HG03521 (cell line): ENCODE results near the gene MYCBP.
"Not testable (repeated sequence)": the region's sequence is repeated elsewhere in the genome, so short reads cannot be mapped to it uniquely, and the experiment has no call there.

ENCODE experiments used
- ATAC-seq: cut with Tn5 transposase; IDR thresholded peaks from one replicate; pipeline ENCODE4 v1.9.1; 2021; ENCODE audit warnings: mild to moderate bottlenecking, moderate library complexity; ENCODE audit not compliant: unreplicated experiment

MYCBP gene

GRCh38 chr1:38870996-38871395 lies 2.2 kb downstream of the MYCBP start:
- no peak for ATAC-seq

GRCh38 chr1:38867208-38867607 lies 5.9 kb downstream of the MYCBP start:
- no peak for ATAC-seq

GRCh38 chr1:38865112-38865715 lies 7.9 kb downstream of the MYCBP start:
- no peak for ATAC-seq

GRCh38 chr1:38860454-38860795 lies 12.7 kb downstream of the MYCBP start:
- no peak for ATAC-seq

GRCh38 chr1:38859561-38860453 lies 13.3 kb downstream of the MYCBP start, which contains the start of gene RRAGC:
Gene RRAGC (minus strand): TSS chr1:38859772. CDS start chr1:38859646, 126 bp downstream.
- ATAC-seq: peak; percentile 95

GRCh38 chr1:38858833-38859560 lies 14.2 kb downstream of the MYCBP start:
- peak; percentile 26 for ATAC-seq

GRCh38 chr1:38852780-38853179 lies 20.4 kb downstream of the MYCBP start:
- ATAC-seq: no peak

GRCh38 chr1:38848071-38848470 lies 25.1 kb downstream of the MYCBP start:
- ATAC-seq: no peak

GRCh38 chr1:38846210-38846609 lies 26.9 kb downstream of the MYCBP start:
- no peak for ATAC-seq

GRCh38 chr1:38845088-38845487 lies 28.1 kb downstream of the MYCBP start:
- ATAC-seq: not testable (repeated sequence)

GRCh38 chr1:38840281-38840680 lies 32.9 kb downstream of the MYCBP start:
- ATAC-seq: no peak

GRCh38 chr1:38839363-38839762 lies 33.8 kb downstream of the MYCBP start:
- no peak for ATAC-seq

- not testable (repeated sequence) for ATAC-seq
Observed at GRCh38 chr1:38836316-38836715, 36.8 kb downstream of the MYCBP start.

- no peak for ATAC-seq
Observed at GRCh38 chr1:38834937-38835827, 38.0 kb downstream of the MYCBP start.

- no peak for ATAC-seq
Observed at GRCh38 chr1:38834221-38834782, 38.8 kb downstream of the MYCBP start.

- ATAC-seq: no peak
Observed at GRCh38 chr1:38833146-38833545, 40.0 kb downstream of the MYCBP start.

- ATAC-seq: no peak
Observed at GRCh38 chr1:38832370-38832734, 40.8 kb downstream of the MYCBP start.

GRCh38 chr1:38831731-38832369 lies 41.3 kb downstream of the MYCBP start:
- ATAC-seq: no peak

GRCh38 chr1:38829368-38829767 lies 43.8 kb downstream of the MYCBP start:
- ATAC-seq: no peak

- ATAC-seq: no peak
Observed at GRCh38 chr1:38827318-38827717, 45.8 kb downstream of the MYCBP start.
